Panc1 (cell line): Measurements from ENCODE around the gene LRFN2.

ENCODE experiments used
- POLR2AphosphoS5 ChIP-seq: IDR thresholded peaks from 2 replicates; pipeline ENCODE4 v1.6.1; 2012; ENCODE audit warnings: mild to moderate bottlenecking, low read depth, low read length, moderate library complexity
- TCF7L2 ChIP-seq: IDR thresholded peaks from 2 replicates; pipeline ENCODE4 v1.6.1; 2011; ENCODE audit warnings: mild to moderate bottlenecking, low read depth, low read length, inconsistent platforms
- TF ChIP-seq, protein P1 (sequence below): fragments of 450-650 bp; IDR thresholded peaks from 2 replicates; pipeline ENCODE4 v1.5.1; 2017; ENCODE audit warnings: mild to moderate bottlenecking

GRCh38 chr6:40555092-40555491 is 32.1 kb downstream of the LRFN2 start:
- TF ChIP-seq, protein P1, sequence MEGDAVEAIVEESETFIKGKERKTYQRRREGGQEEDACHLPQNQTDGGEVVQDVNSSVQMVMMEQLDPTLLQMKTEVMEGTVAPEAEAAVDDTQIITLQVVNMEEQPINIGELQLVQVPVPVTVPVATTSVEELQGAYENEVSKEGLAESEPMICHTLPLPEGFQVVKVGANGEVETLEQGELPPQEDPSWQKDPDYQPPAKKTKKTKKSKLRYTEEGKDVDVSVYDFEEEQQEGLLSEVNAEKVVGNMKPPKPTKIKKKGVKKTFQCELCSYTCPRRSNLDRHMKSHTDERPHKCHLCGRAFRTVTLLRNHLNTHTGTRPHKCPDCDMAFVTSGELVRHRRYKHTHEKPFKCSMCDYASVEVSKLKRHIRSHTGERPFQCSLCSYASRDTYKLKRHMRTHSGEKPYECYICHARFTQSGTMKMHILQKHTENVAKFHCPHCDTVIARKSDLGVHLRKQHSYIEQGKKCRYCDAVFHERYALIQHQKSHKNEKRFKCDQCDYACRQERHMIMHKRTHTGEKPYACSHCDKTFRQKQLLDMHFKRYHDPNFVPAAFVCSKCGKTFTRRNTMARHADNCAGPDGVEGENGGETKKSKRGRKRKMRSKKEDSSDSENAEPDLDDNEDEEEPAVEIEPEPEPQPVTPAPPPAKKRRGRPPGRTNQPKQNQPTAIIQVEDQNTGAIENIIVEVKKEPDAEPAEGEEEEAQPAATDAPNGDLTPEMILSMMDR, result no peak
- no peak for TF ChIP-seq POLR2AphosphoS5
- TF ChIP-seq TCF7L2, result no peak
